HG03354 (cell line): ENCODE data around the gene AMBRA1.

Experiments used
- ATAC-seq: cut with Tn5 transposase; IDR thresholded peaks from one replicate; pipeline ENCODE4 v1.9.1; 2021; ENCODE audit warnings: mild to moderate bottlenecking; ENCODE audit not compliant: unreplicated experiment, poor library complexity, severe bottlenecking

AMBRA1 gene

GRCh38 chr11:46390331-46391171 lies 203.3 kb downstream of the AMBRA1 start:
- no peak for ATAC-seq

- ATAC-seq, result peak; percentile 47
Measured at GRCh38 chr11:46389450-46390330, 204.1 kb downstream of the AMBRA1 start.

GRCh38 chr11:46388619-46389449 lies 205.0 kb downstream of the AMBRA1 start:
- ATAC-seq, result no peak

- no peak for ATAC-seq
Measured at GRCh38 chr11:46387919-46388618, 205.8 kb downstream of the AMBRA1 start.

GRCh38 chr11:46387456-46387855 lies 206.4 kb downstream of the AMBRA1 start:
- no peak for ATAC-seq

- ATAC-seq, result no peak
Measured at GRCh38 chr11:46386674-46387073, 207.1 kb downstream of the AMBRA1 start.

- no peak for ATAC-seq
Measured at GRCh38 chr11:46386005-46386578, 207.7 kb downstream of the AMBRA1 start.

- no peak for ATAC-seq
Measured at GRCh38 chr11:46385169-46386004, 208.4 kb downstream of the AMBRA1 start.

- no peak for ATAC-seq
Measured at GRCh38 chr11:46383974-46384701, 209.7 kb downstream of the AMBRA1 start.

- no peak for ATAC-seq
Measured at GRCh38 chr11:46383404-46383758, 210.4 kb downstream of the AMBRA1 start.

- no peak for ATAC-seq
Measured at GRCh38 chr11:46382646-46383403, 211.0 kb downstream of the AMBRA1 start.

- ATAC-seq, result no peak
Measured at GRCh38 chr11:46381819-46382645, 211.8 kb downstream of the AMBRA1 start.

GRCh38 chr11:46381048-46381818 lies 212.6 kb downstream of the AMBRA1 start, which contains the start of gene MDK:
Gene MDK, plus strand, starts transcription at chr11:46381669. Its CDS starts 389 bp downstream, at chr11:46382058.
- ATAC-seq, result peak; percentile 10

- ATAC-seq, result peak; percentile 36
Measured at GRCh38 chr11:46380340-46381047, 213.3 kb downstream of the AMBRA1 start.
